NCI-H1092 (cell line): ENCODE data around the gene ARIH1.

Source experiments
- DNase-seq: peaks from one replicate; lab custom pipeline; 2025; lab: John Stamatoyannopoulos, UW

Gene ARIH1

GRCh38 chr15:72540606-72541237, 66.6 kb downstream of the ARIH1 start:
- DNase-seq, result no peak

- DNase-seq, result no peak
Measured at GRCh38 chr15:72541674-72542073, 67.5 kb downstream of the ARIH1 start.

GRCh38 chr15:72545156-72545555, 71.0 kb downstream of the ARIH1 start:
- DNase-seq, result no peak

- DNase-seq, result no peak
Measured at GRCh38 chr15:72554471-72555425, 80.6 kb downstream of the ARIH1 start.

- DNase-seq, result no peak
Measured at GRCh38 chr15:72559781-72560180, 85.7 kb downstream of the ARIH1 start.

- no peak for DNase-seq
Measured at GRCh38 chr15:72560458-72560857, 86.3 kb downstream of the ARIH1 start.

- DNase-seq, result no peak
Measured at GRCh38 chr15:72562386-72562785, 88.3 kb downstream of the ARIH1 start.

- no peak for DNase-seq
Measured at GRCh38 chr15:72562878-72563277, 88.7 kb downstream of the ARIH1 start.

- no peak for DNase-seq
Measured at GRCh38 chr15:72564091-72564490, 90.0 kb downstream of the ARIH1 start.

GRCh38 chr15:72566973-72567372, 92.8 kb downstream of the ARIH1 start:
- DNase-seq, result no peak

- no peak for DNase-seq
Measured at GRCh38 chr15:72570059-72570458, 95.9 kb downstream of the ARIH1 start.

- DNase-seq, result no peak
Measured at GRCh38 chr15:72579814-72580213, 105.7 kb downstream of the ARIH1 start.

GRCh38 chr15:72584006-72584405, 109.9 kb downstream of the ARIH1 start:
- no peak for DNase-seq

GRCh38 chr15:72585025-72585424, 110.9 kb downstream of the ARIH1 start:
- no peak for DNase-seq

GRCh38 chr15:72585476-72586058, 111.4 kb downstream of the ARIH1 start:
- DNase-seq, result no peak

- no peak for DNase-seq
Measured at GRCh38 chr15:72588096-72588495, 114.0 kb downstream of the ARIH1 start.

- no peak for DNase-seq
Measured at GRCh38 chr15:72590427-72590826, 116.3 kb downstream of the ARIH1 start.

- no peak for DNase-seq
Measured at GRCh38 chr15:72591361-72591760, 117.2 kb downstream of the ARIH1 start.

- no peak for DNase-seq
Measured at GRCh38 chr15:72592097-72592496, 118.0 kb downstream of the ARIH1 start.

- no peak for DNase-seq
Measured at GRCh38 chr15:72592676-72593075, 118.5 kb downstream of the ARIH1 start.

GRCh38 chr15:72593838-72594237, 119.7 kb downstream of the ARIH1 start:
- no peak for DNase-seq

- DNase-seq, result peak; percentile 3
Measured at GRCh38 chr15:72599855-72600464, 125.8 kb downstream of the ARIH1 start.

- DNase-seq, result no peak
Measured at GRCh38 chr15:72604794-72605193, 130.7 kb downstream of the ARIH1 start.
